Mammary epithelial cell (primary cell): ENCODE measurements around the gene GRID1.

Source experiments
- EZH2 ChIP-seq: IDR thresholded peaks from 2 replicates; pipeline ENCODE4 v1.6.1; 2012; ENCODE audit warnings: low read length, inconsistent platforms, borderline replicate concordance
- TF ChIP-seq, protein P1 (sequence below), 2 donors: IDR thresholded peaks in 1 of 2; conservative IDR thresholded peaks in 1 of 2; 2 replicates each; pipeline ENCODE4 v1.5.1; 2011 to 2012; ENCODE audit warnings: inconsistent platforms in 2 of 2, low read length in 2 of 2, mild to moderate bottlenecking in 2 of 2, control low read depth in 1 of 2, low read depth in 1 of 2; ENCODE audit not compliant: insufficient read depth in 1 of 2; ENCODE audit errors: extremely low read depth in 1 of 2

DNA sequence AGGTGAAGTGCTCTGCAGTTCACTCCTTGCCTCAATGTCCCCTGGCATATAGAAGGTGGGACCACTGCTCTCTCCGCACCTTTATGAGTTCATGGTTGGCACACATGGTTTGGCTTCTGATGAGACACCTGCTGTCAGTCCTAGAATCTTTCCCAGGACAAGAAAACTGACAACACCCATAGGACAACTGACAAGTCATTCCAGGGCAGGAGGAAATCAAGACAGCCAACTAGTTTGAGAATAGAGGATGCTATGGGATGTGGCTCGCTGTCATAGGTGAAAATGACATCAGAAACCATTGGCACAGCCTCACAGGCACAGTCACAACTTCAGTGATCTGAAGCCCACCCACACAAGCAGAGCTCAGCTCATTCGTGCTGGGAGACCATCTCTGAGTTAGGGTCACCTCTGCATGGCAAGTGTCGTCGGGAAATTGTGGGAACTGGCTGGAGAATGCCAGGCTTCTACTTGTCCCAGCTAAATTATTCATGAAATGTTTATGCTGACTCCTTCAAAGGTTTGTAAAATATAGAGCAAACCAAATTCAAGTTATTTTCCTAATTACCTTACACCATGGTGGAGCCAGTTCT lies 762.4 kb downstream of the GRID1 start:
- no peak for TF ChIP-seq EZH2
- TF ChIP-seq, protein P1, sequence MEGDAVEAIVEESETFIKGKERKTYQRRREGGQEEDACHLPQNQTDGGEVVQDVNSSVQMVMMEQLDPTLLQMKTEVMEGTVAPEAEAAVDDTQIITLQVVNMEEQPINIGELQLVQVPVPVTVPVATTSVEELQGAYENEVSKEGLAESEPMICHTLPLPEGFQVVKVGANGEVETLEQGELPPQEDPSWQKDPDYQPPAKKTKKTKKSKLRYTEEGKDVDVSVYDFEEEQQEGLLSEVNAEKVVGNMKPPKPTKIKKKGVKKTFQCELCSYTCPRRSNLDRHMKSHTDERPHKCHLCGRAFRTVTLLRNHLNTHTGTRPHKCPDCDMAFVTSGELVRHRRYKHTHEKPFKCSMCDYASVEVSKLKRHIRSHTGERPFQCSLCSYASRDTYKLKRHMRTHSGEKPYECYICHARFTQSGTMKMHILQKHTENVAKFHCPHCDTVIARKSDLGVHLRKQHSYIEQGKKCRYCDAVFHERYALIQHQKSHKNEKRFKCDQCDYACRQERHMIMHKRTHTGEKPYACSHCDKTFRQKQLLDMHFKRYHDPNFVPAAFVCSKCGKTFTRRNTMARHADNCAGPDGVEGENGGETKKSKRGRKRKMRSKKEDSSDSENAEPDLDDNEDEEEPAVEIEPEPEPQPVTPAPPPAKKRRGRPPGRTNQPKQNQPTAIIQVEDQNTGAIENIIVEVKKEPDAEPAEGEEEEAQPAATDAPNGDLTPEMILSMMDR (conservative IDR thresholded peaks at IDR 0.05 in 1 of 2, IDR thresholded peaks at IDR 0.05 in 1 of 2; ENCODE audit: extremely low read depth in 1 of 2, insufficient read depth in 1 of 2, low read depth in 1 of 2, low read length in 2 of 2): no peak
